ENCODE data around the gene LHPP.
"Not testable (repeated sequence)": the region's sequence is repeated elsewhere in the genome, so short reads cannot be mapped to it uniquely, and the experiment has no call there.

LHPP gene

DNA sequence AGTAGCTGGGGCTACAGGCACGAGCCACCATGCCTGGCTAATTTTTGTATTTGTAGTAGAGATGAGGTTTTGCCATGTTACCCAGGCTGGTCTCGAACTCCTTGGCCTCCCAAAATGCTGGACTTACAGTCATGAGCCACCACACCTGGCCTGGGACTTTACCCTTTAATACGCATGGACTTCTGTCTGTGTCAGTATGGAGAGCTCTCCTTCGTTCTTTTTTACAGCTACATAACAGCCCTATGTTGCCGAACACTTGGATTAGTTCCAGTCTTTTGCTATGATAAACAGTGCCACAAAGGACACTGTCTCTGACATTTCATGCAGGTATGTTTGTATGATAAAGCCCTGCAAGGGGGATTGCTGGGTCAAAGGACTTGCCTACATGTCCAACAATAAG lies 32.0 kb upstream of the LHPP start:
- no peak overlapping the region for H3K18ac ChIP-seq (ENCODE audit: low read depth in 1 of 2, low read length in 2 of 2)
- no peak overlapping the region for H2BK5ac ChIP-seq (ENCODE audit: low read depth, low read length, poor library complexity, severe bottlenecking)
- H3K23ac ChIP-seq (ENCODE audit: low read length in 2 of 2) = no peak overlapping the region
- H2AFZ ChIP-seq (ENCODE audit: low read depth, low read length) = no peak overlapping the region
- no peak overlapping the region for H4K8ac ChIP-seq (ENCODE audit: low read length)
- no peak overlapping the region for H3K4me2 ChIP-seq (ENCODE audit: low read length, poor library complexity, severe bottlenecking)
- H3K27ac ChIP-seq (ENCODE audit: low read length, poor library complexity, severe bottlenecking) = no peak overlapping the region
- no peak overlapping the region for H3K4me3 ChIP-seq (ENCODE audit: insufficient read depth in 1 of 2, low read depth in 1 of 2, low read length in 2 of 2)
- H2BK12ac ChIP-seq (ENCODE audit: low read length in 2 of 2) = no peak overlapping the region
- no peaks in the 10 kb centered on the region for H3K4me1 ChIP-seq (ENCODE audit: control insufficient read depth, insufficient read depth, low read depth, low read length)
- no peak overlapping the region for H3K14ac ChIP-seq (ENCODE audit: low read length in 2 of 2)
- H3K36me3 ChIP-seq (ENCODE audit: control insufficient read depth in 1 of 2, insufficient read depth in 2 of 2, low read depth in 1 of 2, low read length in 2 of 2) = no peaks in the 10 kb centered on the region
- DNase-seq = no peak
- no peak overlapping the region for H2AK5ac ChIP-seq (ENCODE audit: low read length, severe bottlenecking)
- H3K9me3 ChIP-seq (ENCODE audit: control insufficient read depth, low read length) = no peaks in the 10 kb centered on the region
- H2BK120ac ChIP-seq (ENCODE audit: low read depth, low read length) = no peak overlapping the region
- no peak overlapping the region for H4K91ac ChIP-seq (ENCODE audit: low read length)
- no peaks in the 10 kb centered on the region for H3K79me1 ChIP-seq (replicated peaks; ENCODE audit: low read length, poor library complexity, severe bottlenecking)
- no peak overlapping the region for H3K4ac ChIP-seq (ENCODE audit: low read depth in 1 of 2, low read length in 2 of 2)
- no peak overlapping the region for H3K9ac ChIP-seq (ENCODE audit: low read length)
- 91% methylated on average over 5 of the region's 5 CpGs for WGBS
- no peak overlapping the region for H2BK15ac ChIP-seq (ENCODE audit: low read depth, poor library complexity, severe bottlenecking)
- peaks cover 16 to 56% of the 10 kb centered on the region in 2 experiments for H3K27me3 ChIP-seq (ENCODE audit: control insufficient read depth in 1 of 2, insufficient read depth in 1 of 2, low read length in 2 of 2)

- Histone ChIP-seq H3K14ac (ENCODE audit: low read length in 2 of 2) (no peak overlapping the region), H3K79me1 (replicated peaks; ENCODE audit: low read length, poor library complexity, severe bottlenecking) (no peaks in the 10 kb centered on the region), H2BK120ac (ENCODE audit: low read depth, low read length) (no peak overlapping the region), H4K91ac (ENCODE audit: low read length) (no peak overlapping the region), H3K27ac (ENCODE audit: low read length, poor library complexity, severe bottlenecking) (no peak overlapping the region), H3K27me3 (ENCODE audit: control insufficient read depth in 1 of 2, insufficient read depth in 1 of 2, low read length in 2 of 2) (peaks cover 16 to 54% of the 10 kb centered on the region in 2 experiments), H3K4me1 (ENCODE audit: control insufficient read depth, insufficient read depth, low read depth, low read length) (no peaks in the 10 kb centered on the region), H3K4me2 (ENCODE audit: low read length, poor library complexity, severe bottlenecking) (no peak overlapping the region), H2BK15ac (ENCODE audit: low read depth, poor library complexity, severe bottlenecking) (no peak overlapping the region), H3K4ac (ENCODE audit: low read depth in 1 of 2, low read length in 2 of 2) (no peak overlapping the region), H2BK5ac (ENCODE audit: low read depth, low read length, poor library complexity, severe bottlenecking) (no peak overlapping the region), H3K23ac (ENCODE audit: low read length in 2 of 2) (no peak overlapping the region), H2AFZ (ENCODE audit: low read depth, low read length) (no peak overlapping the region), H3K9me3 (ENCODE audit: control insufficient read depth, low read length) (no peaks in the 10 kb centered on the region), H3K36me3 (ENCODE audit: control insufficient read depth in 1 of 2, insufficient read depth in 2 of 2, low read depth in 1 of 2, low read length in 2 of 2) (no peaks in the 10 kb centered on the region), H3K9ac (ENCODE audit: low read length) (no peak overlapping the region), H2BK12ac (ENCODE audit: low read length in 2 of 2) (no peak overlapping the region), H4K8ac (ENCODE audit: low read length) (no peak overlapping the region), H3K4me3 (ENCODE audit: insufficient read depth in 1 of 2, low read depth in 1 of 2, low read length in 2 of 2) (no peak overlapping the region), H3K18ac (ENCODE audit: low read depth in 1 of 2, low read length in 2 of 2) (no peak overlapping the region), H2AK5ac (ENCODE audit: low read length, severe bottlenecking) (no peak overlapping the region)
- 99% methylated on average over 4 of the region's 4 CpGs for WGBS
- no peak for DNase-seq
Observed at GRCh38 chr10:124430077-124430476, 31.5 kb upstream of the LHPP start.

- no peak overlapping the region for H3K4me3 ChIP-seq (ENCODE audit: insufficient read depth in 1 of 2, low read depth in 1 of 2, low read length in 2 of 2)
- H2BK5ac ChIP-seq (ENCODE audit: low read depth, low read length, poor library complexity, severe bottlenecking) = no peak overlapping the region
- H2BK120ac ChIP-seq (ENCODE audit: low read depth, low read length) = no peak overlapping the region
- no peak overlapping the region for H2BK15ac ChIP-seq (ENCODE audit: low read depth, poor library complexity, severe bottlenecking)
- no peak overlapping the region for H2AK5ac ChIP-seq (ENCODE audit: low read length, severe bottlenecking)
- H2AFZ ChIP-seq (ENCODE audit: low read depth, low read length) = no peak overlapping the region
- no peak overlapping the region for H3K9ac ChIP-seq (ENCODE audit: low read length)
- H3K23ac ChIP-seq (ENCODE audit: low read length in 2 of 2) = no peak overlapping the region
- no peak overlapping the region for H3K18ac ChIP-seq (ENCODE audit: low read depth in 1 of 2, low read length in 2 of 2)
- H3K9me3 ChIP-seq (ENCODE audit: control insufficient read depth, low read length) = no peaks in the 10 kb centered on the region
- H4K8ac ChIP-seq (ENCODE audit: low read length) = no peak overlapping the region
- 100% methylated on average over 2 of the region's 3 CpGs for WGBS
- no peak overlapping the region for H4K91ac ChIP-seq (ENCODE audit: low read length)
- no peaks in the 10 kb centered on the region for H3K36me3 ChIP-seq (ENCODE audit: control insufficient read depth in 1 of 2, insufficient read depth in 2 of 2, low read depth in 1 of 2, low read length in 2 of 2)
- no peak for DNase-seq
- no peak overlapping the region for H3K4me2 ChIP-seq (ENCODE audit: low read length, poor library complexity, severe bottlenecking)
- H3K27me3 ChIP-seq (ENCODE audit: control insufficient read depth in 1 of 2, insufficient read depth in 1 of 2, low read length in 2 of 2) = peaks cover 1 to 33% of the 10 kb centered on the region in 2 experiments
- H3K4ac ChIP-seq (ENCODE audit: low read depth in 1 of 2, low read length in 2 of 2) = no peak overlapping the region
- no peak overlapping the region for H3K27ac ChIP-seq (ENCODE audit: low read length, poor library complexity, severe bottlenecking)
- H3K79me1 ChIP-seq (replicated peaks; ENCODE audit: low read length, poor library complexity, severe bottlenecking) = no peaks in the 10 kb centered on the region
- no peak overlapping the region for H3K14ac ChIP-seq (ENCODE audit: low read length in 2 of 2)
- H2BK12ac ChIP-seq (ENCODE audit: low read length in 2 of 2) = no peak overlapping the region
- no peaks in the 10 kb centered on the region for H3K4me1 ChIP-seq (ENCODE audit: control insufficient read depth, insufficient read depth, low read depth, low read length)
Observed at GRCh38 chr10:124433461-124433860, 28.2 kb upstream of the LHPP start.

DNA sequence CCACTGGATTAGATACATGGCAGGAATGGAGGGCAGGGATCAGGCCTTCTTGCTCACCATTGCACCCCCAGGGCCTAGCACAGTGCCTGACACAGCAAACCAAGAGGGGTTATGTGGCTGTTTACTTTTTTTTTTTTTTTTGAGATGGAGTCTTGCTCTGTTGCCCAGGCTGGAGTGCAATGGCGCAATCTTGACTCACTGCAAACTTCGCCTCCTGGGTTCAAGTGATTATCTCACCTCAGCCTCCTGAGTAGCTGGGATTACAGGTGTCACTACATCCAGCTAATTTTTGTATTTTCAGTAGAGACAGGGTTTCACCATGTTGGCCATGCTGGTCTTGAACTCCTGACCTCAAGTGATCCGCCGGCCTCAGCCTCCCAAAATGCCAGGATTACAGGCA lies 25.9 kb upstream of the LHPP start:
- H3K4me2 ChIP-seq (ENCODE audit: low read length, poor library complexity, severe bottlenecking); H3K18ac ChIP-seq (ENCODE audit: low read depth in 1 of 2, low read length in 2 of 2); H3K79me1 ChIP-seq (replicated peaks; ENCODE audit: low read length, poor library complexity, severe bottlenecking); H3K14ac ChIP-seq (ENCODE audit: low read length in 2 of 2); H3K9ac ChIP-seq (ENCODE audit: low read length); H3K4me3 ChIP-seq (ENCODE audit: insufficient read depth in 1 of 2, low read depth in 1 of 2, low read length in 2 of 2); H3K9me3 ChIP-seq (ENCODE audit: control insufficient read depth, low read length); H2AK5ac ChIP-seq (ENCODE audit: low read length, severe bottlenecking); H3K36me3 ChIP-seq (ENCODE audit: control insufficient read depth in 1 of 2, insufficient read depth in 2 of 2, low read depth in 1 of 2, low read length in 2 of 2); DNase-seq; H2AFZ ChIP-seq (ENCODE audit: low read depth, low read length); H4K91ac ChIP-seq (ENCODE audit: low read length); H3K23ac ChIP-seq (ENCODE audit: low read length in 2 of 2); H3K4ac ChIP-seq (ENCODE audit: low read depth in 1 of 2, low read length in 2 of 2); H2BK12ac ChIP-seq (ENCODE audit: low read length in 2 of 2); H2BK15ac ChIP-seq (ENCODE audit: low read depth, poor library complexity, severe bottlenecking); H2BK120ac ChIP-seq (ENCODE audit: low read depth, low read length); H2BK5ac ChIP-seq (ENCODE audit: low read depth, low read length, poor library complexity, severe bottlenecking); H3K27ac ChIP-seq (ENCODE audit: low read length, poor library complexity, severe bottlenecking); H4K8ac ChIP-seq (ENCODE audit: low read length); H3K4me1 ChIP-seq (ENCODE audit: control insufficient read depth, insufficient read depth, low read depth, low read length): not testable (repeated sequence)
- 100% methylated on average over 2 of the region's 4 CpGs for WGBS
- H3K27me3 ChIP-seq (ENCODE audit: control insufficient read depth in 1 of 2, insufficient read depth in 1 of 2, low read length in 2 of 2) = peaks cover 0 to 16% of the 10 kb centered on the region in 2 experiments
